Parathyroid adenoma (tissue), 2 donors: ENCODE measurements around the gene MUC15.

ENCODE experiments used
- H2AFZ ChIP-seq: fragments of 300-600 bp; sonication (generic); one replicate; pipeline ENCODE4 v1.7.0; 2017; ENCODE audit warnings: antibody characterized with exemption, mild to moderate bottlenecking
- H3K27ac ChIP-seq: fragments of 300-600 bp; sonication (generic); one replicate; pipeline ENCODE4 v1.7.0; 2017
- H3K27me3 ChIP-seq: fragments of 300-600 bp; sonication (generic); one replicate; pipeline ENCODE4 v1.7.0; 2017; ENCODE audit warnings: low read length; ENCODE audit not compliant: control insufficient read depth, insufficient read depth
- H3K36me3 ChIP-seq: fragments of 300-600 bp; sonication (generic); one replicate; pipeline ENCODE4 v1.7.0; 2017; ENCODE audit warnings: low read length; ENCODE audit not compliant: control insufficient read depth, insufficient read depth
- H3K4me1 ChIP-seq: fragments of 300-600 bp; sonication (generic); one replicate; pipeline ENCODE4 v1.7.0; 2017; ENCODE audit warnings: control low read depth
- H3K4me2 ChIP-seq: fragments of 300-600 bp; sonication (generic); one replicate; pipeline ENCODE4 v1.7.0; 2017; ENCODE audit warnings: low read length
- H3K4me3 ChIP-seq: fragments of 300-600 bp; sonication (generic); one replicate; pipeline ENCODE4 v1.7.0; 2017; ENCODE audit warnings: low read depth, low read length
- H3K79me2 ChIP-seq: fragments of 300-600 bp; sonication (generic); one replicate; pipeline ENCODE4 v1.7.0; 2017; ENCODE audit warnings: control low read depth
- H3K9ac ChIP-seq: fragments of 300-600 bp; sonication (generic); one replicate; pipeline ENCODE4 v1.7.0; 2017; ENCODE audit warnings: mild to moderate bottlenecking
- H3K9me3 ChIP-seq: fragments of 300-600 bp; sonication (generic); one replicate; pipeline ENCODE4 v1.7.0; 2017; ENCODE audit warnings: low read length; ENCODE audit not compliant: control insufficient read depth
- CTCF ChIP-seq: fragments of 300-600 bp; sonication (generic); IDR thresholded peaks from one replicate; pipeline ENCODE4 v1.7.0; 2017; ENCODE audit warnings: antibody characterized with exemption, mild to moderate bottlenecking
- donor health status: primary hyperparathyroidism.

The MUC15 gene

DNA sequence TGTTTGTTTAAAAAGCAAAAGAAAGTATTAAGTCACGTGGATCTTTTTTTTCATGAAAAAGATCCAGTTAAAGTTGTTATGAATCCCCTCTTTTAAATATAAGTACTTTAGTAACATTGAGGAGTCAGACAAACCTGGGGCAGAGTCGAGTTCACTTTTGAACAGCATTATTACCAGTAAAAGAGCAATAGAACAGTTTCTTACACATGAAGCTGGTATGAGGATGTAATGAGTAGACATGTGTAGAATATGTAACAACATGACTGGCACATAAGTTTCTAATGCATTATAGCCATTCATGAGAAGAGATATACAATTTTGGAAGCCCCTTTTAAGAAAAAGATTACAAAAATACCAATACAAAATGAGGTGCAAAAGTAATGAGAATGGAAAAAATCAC is 7.6 kb upstream of the MUC15 start:
- Histone ChIP-seq H3K27me3 (no peaks in the 10 kb centered on the region), H3K79me2 (no peaks in the 10 kb centered on the region), H3K9ac (no peak overlapping the region), H3K4me2 (no peak overlapping the region), H3K4me3 (no peak overlapping the region), H3K9me3 (no peaks in the 10 kb centered on the region), H2AFZ (no peak overlapping the region), H3K27ac (no peak overlapping the region), H3K36me3 (no peaks in the 10 kb centered on the region), H3K4me1 (no peaks in the 10 kb centered on the region)
- no peak for TF ChIP-seq CTCF

- no peaks in the 10 kb centered on the region for H3K4me1 ChIP-seq
- no peak for TF ChIP-seq CTCF
- no peak overlapping the region for H3K4me3 ChIP-seq
- no peak overlapping the region for H3K4me2 ChIP-seq
- no peaks in the 10 kb centered on the region for H3K27me3 ChIP-seq
- H3K27ac ChIP-seq = no peak overlapping the region
- H2AFZ ChIP-seq = no peak overlapping the region
- H3K36me3 ChIP-seq = no peaks in the 10 kb centered on the region
- no peaks in the 10 kb centered on the region for H3K79me2 ChIP-seq
- no peak overlapping the region for H3K9ac ChIP-seq
- H3K9me3 ChIP-seq = no peaks in the 10 kb centered on the region
Measured at GRCh38 chr11:26578998-26579661, 7.1 kb upstream of the MUC15 start.

DNA sequence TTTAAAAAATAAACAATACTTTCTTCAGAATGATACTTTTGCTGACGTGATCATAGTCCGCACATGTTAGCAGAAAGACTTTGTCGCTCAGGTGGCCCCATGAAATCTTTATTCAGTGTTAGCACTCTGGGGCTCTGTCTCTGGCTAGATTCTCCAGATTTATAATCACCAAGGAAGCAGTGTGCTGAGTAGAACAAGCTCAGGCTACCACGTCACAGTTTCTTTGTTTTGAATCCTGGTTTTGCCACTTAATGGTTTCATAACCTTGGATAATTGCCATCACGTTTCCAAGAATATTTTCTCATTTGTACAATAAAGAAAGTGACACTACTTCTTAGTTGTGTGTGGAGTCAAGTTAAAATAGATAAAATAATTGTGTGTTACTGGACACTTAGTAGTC is 3.9 kb upstream of the MUC15 start:
- no peaks in the 10 kb centered on the region for H3K79me2 ChIP-seq
- H3K36me3 ChIP-seq = no peaks in the 10 kb centered on the region
- no peaks in the 10 kb centered on the region for H3K27me3 ChIP-seq
- no peaks in the 10 kb centered on the region for H3K9me3 ChIP-seq
- no peak overlapping the region for H2AFZ ChIP-seq
- H3K4me1 ChIP-seq = no peaks in the 10 kb centered on the region
- H3K4me2 ChIP-seq = no peak overlapping the region
- no peak overlapping the region for H3K4me3 ChIP-seq
- no peak overlapping the region for H3K9ac ChIP-seq
- H3K27ac ChIP-seq = no peak overlapping the region
- no peak for TF ChIP-seq CTCF

GRCh38 chr11:26573896-26574295 is 1.8 kb upstream of the MUC15 start:
- no peaks in the 10 kb centered on the region for H3K36me3 ChIP-seq
- no peaks in the 10 kb centered on the region for H3K9me3 ChIP-seq
- no peak overlapping the region for H3K4me2 ChIP-seq
- H3K79me2 ChIP-seq = no peaks in the 10 kb centered on the region
- H3K27ac ChIP-seq = no peak overlapping the region
- H3K4me3 ChIP-seq = no peak overlapping the region
- no peak for TF ChIP-seq CTCF
- no peak overlapping the region for H2AFZ ChIP-seq
- H3K9ac ChIP-seq = no peak overlapping the region
- no peaks in the 10 kb centered on the region for H3K4me1 ChIP-seq
- H3K27me3 ChIP-seq = no peaks in the 10 kb centered on the region

DNA sequence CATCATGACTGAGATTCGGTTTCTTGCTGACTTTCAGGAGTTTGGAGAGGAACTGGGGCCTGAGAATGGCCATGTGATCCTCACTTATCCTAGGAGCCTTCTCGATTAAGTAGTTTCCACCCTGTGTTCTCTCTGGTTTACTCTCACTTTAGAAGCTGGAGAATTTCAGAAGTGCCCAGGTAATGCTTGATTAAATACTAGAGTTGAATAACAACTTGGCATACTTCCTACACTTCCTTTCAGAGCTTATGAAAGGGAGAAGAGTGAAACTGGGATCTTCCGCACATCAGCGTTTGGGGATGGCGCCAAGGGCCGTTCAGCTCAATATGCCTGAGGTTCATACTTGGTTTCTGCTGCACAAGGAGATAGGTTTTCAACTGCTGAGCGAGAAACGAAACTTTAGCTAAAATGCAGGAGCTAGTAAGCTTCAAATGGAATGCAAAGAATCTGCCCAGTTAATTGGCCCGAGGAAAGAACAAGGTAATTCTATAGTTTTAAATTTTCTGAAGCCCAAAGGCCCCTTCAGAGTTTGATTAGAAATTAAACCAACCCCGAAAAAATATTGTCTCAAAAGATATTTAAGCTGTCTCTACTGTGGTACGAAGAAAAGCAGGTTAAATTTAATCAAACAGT is 823 bp upstream of the MUC15 start:
- Histone ChIP-seq H3K36me3 (no peaks in the 10 kb centered on the region), H3K27ac (no peak overlapping the region), H2AFZ (no peak overlapping the region), H3K9me3 (no peaks in the 10 kb centered on the region), H3K4me2 (no peak overlapping the region), H3K4me1 (no peaks in the 10 kb centered on the region), H3K27me3 (no peaks in the 10 kb centered on the region), H3K4me3 (no peak overlapping the region), H3K79me2 (no peaks in the 10 kb centered on the region), H3K9ac (no peak overlapping the region)
- TF ChIP-seq CTCF = no peak
